T-helper 1 cell (primary cell): ENCODE results near the gene PRDM5.

Source experiments
- DNase-seq, 5 donors: peaks; one replicate each; pipeline ENCODE4 v3.0.0-alpha.2; 2012 to 2020

Gene PRDM5

GRCh38 chr4:120855307-120856001 is 67.1 kb downstream of the PRDM5 start:
- DNase-seq, result peak in 1 of 5 donors; percentile 18

- DNase-seq, result no peak
Measured at GRCh38 chr4:120853161-120853935, 69.2 kb downstream of the PRDM5 start.

- no peak for DNase-seq
Measured at GRCh38 chr4:120850018-120850599, 72.4 kb downstream of the PRDM5 start.

- no peak for DNase-seq
Measured at GRCh38 chr4:120847019-120847582, 75.4 kb downstream of the PRDM5 start.

GRCh38 chr4:120844528-120844921 is 78.0 kb downstream of the PRDM5 start:
- DNase-seq, result peak in 1 of 5 donors; percentile 47

GRCh38 chr4:120843849-120844527 is 78.5 kb downstream of the PRDM5 start:
- no peak for DNase-seq

- DNase-seq, result no peak
Measured at GRCh38 chr4:120842031-120842430, 80.5 kb downstream of the PRDM5 start.

GRCh38 chr4:120841580-120841979 is 80.9 kb downstream of the PRDM5 start:
- no peak for DNase-seq

GRCh38 chr4:120839974-120840751 is 82.4 kb downstream of the PRDM5 start:
- peak in 1 of 5 donors; percentile 10 for DNase-seq

GRCh38 chr4:120839334-120839973 is 83.1 kb downstream of the PRDM5 start:
- DNase-seq, result no peak

- no peak for DNase-seq
Measured at GRCh38 chr4:120838784-120839183, 83.7 kb downstream of the PRDM5 start.

GRCh38 chr4:120837656-120838055 is 84.9 kb downstream of the PRDM5 start:
- DNase-seq, result no peak

GRCh38 chr4:120835342-120835741 is 87.2 kb downstream of the PRDM5 start:
- no peak for DNase-seq

- DNase-seq, result no peak
Measured at GRCh38 chr4:120830204-120830603, 92.3 kb downstream of the PRDM5 start.

GRCh38 chr4:120829113-120829831 is 93.3 kb downstream of the PRDM5 start:
- no peak for DNase-seq

GRCh38 chr4:120826853-120827252 is 95.7 kb downstream of the PRDM5 start:
- no peak for DNase-seq

GRCh38 chr4:120826449-120826848 is 96.1 kb downstream of the PRDM5 start:
- no peak for DNase-seq

- no peak for DNase-seq
Measured at GRCh38 chr4:120824946-120825345, 97.6 kb downstream of the PRDM5 start.

- DNase-seq, result no peak
Measured at GRCh38 chr4:120821977-120822376, 100.5 kb downstream of the PRDM5 start.

- no peak for DNase-seq
Measured at GRCh38 chr4:120821029-120821428, 101.5 kb downstream of the PRDM5 start.
